ENCODE measurements around the gene NDUFAF4. TPM values are rescaled to one million over a fixed set of nuclear protein-coding genes. Genes with fewer than 3 reads are reported as not detected.

Gene NDUFAF4
- total and polyA plus RNA-seq, 10 of the 15 experiments (the other 5 are each of a cell fraction or from before 2014, with no cell fraction given): 26.9 to 188 (median 76.9) TPM

DNA sequence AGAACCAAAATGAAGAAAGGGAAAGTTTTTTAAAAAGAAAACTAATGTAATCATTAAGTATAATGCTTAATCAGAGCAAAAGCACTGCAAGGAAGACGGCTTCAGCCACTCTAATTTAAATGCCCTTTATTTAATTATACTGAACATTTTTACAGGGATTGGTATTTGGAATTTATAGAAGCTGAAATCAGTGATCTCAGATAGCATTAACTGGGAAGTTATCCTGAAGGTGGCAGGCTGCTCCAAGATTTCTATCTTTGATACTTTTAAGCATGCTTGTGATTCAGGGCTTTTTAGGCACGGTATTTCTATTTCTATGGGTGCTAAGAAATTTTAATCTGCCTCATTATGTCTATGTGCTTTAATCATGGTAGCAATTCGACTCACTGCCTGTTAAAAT, 1.3 kb upstream of the NDUFAF4 start:
- ChIA-PET POLR2A (no interaction called here), SMC1A (ENCODE audit: uncharacterized antibody, unreplicated experiment) (interaction anchor here (0.6 to 4.8 kb wide), 23 partner anchors 8 to 837 kb away, joined by 3 to 56 read pairs (median 4); partner anchors contain the start of gene KLHL32), RAD21 (ENCODE audit: unreplicated experiment) (interaction anchor here (0.9 to 3.3 kb wide), 18 partner anchors 14 to 376 kb away, joined by 3 to 43 read pairs (median 4); partner anchors contain the start of gene GPR63), CTCF (interaction anchor here (0.8 to 4.8 kb wide), 22 partner anchors 8 to 289 kb away, joined by 3 to 82 read pairs (median 6); no protein-coding TSS in a partner anchor)
- Histone ChIP-seq H3K27me3 (replicated peaks in 1 of 2; ENCODE audit: control insufficient read depth in 2 of 2, insufficient read depth in 2 of 2, low read length in 1 of 2) (no peaks in the 10 kb centered on the region), H3K36me3 (ENCODE audit: control insufficient read depth in 2 of 2, insufficient read depth in 2 of 2, low read length in 1 of 2) (peaks cover 0 to 3% of the 10 kb centered on the region in 2 experiments; a peak in 2 of 4 replicates), H3K4me1 (ENCODE audit: control insufficient read depth, insufficient read depth, low read length) (no peaks in the 10 kb centered on the region), H4K20me1 (ENCODE audit: control insufficient read depth, insufficient read depth) (no peaks in the 10 kb centered on the region), H3K4me2 (ENCODE audit: control insufficient read depth, insufficient read depth) (peak overlapping the region; percentile 89; the same call in 1 of the 2 replicates), H3K9ac (ENCODE audit: control insufficient read depth, insufficient read depth, low read length) (no peak overlapping the region; the same call in 1 of the 2 replicates), H3K4me3 (no peak overlapping the region), H3K79me2 (ENCODE audit: control insufficient read depth, insufficient read depth, low read length) (peaks cover 34% of the 10 kb centered on the region), H2AFZ (ENCODE audit: control insufficient read depth, low read depth, low read length) (peak overlapping the region; percentile 90; the same call in 1 of the 2 replicates), H3K9me3 (replicated peaks; ENCODE audit: control insufficient read depth, insufficient read depth, low read length) (no peaks in the 10 kb centered on the region), H3K27ac (ENCODE audit: control insufficient read depth, insufficient read depth) (no peak overlapping the region; the same call in 1 of the 2 replicates)
- in situ Hi-C loops (cut with MboI): loop anchor here (5.0 to 10.0 kb wide), 3 partner anchors 158 to 374 kb away; partner anchors contain the start of gene UFL1
- intact Hi-C loops (cut with micrococcal nuclease; ENCODE audit: unreplicated experiment): loop anchor here (1.0 to 5.0 kb wide), 5 partner anchors 155 to 1322 kb away; partner anchors contain the start of gene MANEA
- ATAC-seq: no peak
- no TSS peak for BruUV-seq (replicated peaks)
- 19% methylated on average over 3 of the region's 3 CpGs for WGBS (ENCODE audit: insufficient coverage, insufficient replicate concordance, low lambda C conversion rate, missing lambda C conversion rate)
- FAIRE-seq: no peak
- DNase-seq (ENCODE audit: low read depth, low spot score): no peak
- TF ChIP-seq, protein P1, sequence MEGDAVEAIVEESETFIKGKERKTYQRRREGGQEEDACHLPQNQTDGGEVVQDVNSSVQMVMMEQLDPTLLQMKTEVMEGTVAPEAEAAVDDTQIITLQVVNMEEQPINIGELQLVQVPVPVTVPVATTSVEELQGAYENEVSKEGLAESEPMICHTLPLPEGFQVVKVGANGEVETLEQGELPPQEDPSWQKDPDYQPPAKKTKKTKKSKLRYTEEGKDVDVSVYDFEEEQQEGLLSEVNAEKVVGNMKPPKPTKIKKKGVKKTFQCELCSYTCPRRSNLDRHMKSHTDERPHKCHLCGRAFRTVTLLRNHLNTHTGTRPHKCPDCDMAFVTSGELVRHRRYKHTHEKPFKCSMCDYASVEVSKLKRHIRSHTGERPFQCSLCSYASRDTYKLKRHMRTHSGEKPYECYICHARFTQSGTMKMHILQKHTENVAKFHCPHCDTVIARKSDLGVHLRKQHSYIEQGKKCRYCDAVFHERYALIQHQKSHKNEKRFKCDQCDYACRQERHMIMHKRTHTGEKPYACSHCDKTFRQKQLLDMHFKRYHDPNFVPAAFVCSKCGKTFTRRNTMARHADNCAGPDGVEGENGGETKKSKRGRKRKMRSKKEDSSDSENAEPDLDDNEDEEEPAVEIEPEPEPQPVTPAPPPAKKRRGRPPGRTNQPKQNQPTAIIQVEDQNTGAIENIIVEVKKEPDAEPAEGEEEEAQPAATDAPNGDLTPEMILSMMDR (IDR thresholded peaks at IDR 0.05 in 2 of 3, conservative IDR thresholded peaks at IDR 0.05 in 1 of 3; ENCODE audit: control insufficient read depth in 2 of 3, extremely low read depth in 1 of 3, insufficient read depth in 1 of 3, low read depth in 3 of 3, low read length in 3 of 3): peak; percentile 12 to 53 (median 39); a peak in 4 of 6 replicates
- no peak for TF ChIP-seq PAX8 (IDR thresholded peaks at IDR 0.05)
- TF ChIP-seq, protein P2, sequence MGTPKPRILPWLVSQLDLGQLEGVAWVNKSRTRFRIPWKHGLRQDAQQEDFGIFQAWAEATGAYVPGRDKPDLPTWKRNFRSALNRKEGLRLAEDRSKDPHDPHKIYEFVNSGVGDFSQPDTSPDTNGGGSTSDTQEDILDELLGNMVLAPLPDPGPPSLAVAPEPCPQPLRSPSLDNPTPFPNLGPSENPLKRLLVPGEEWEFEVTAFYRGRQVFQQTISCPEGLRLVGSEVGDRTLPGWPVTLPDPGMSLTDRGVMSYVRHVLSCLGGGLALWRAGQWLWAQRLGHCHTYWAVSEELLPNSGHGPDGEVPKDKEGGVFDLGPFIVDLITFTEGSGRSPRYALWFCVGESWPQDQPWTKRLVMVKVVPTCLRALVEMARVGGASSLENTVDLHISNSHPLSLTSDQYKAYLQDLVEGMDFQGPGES (IDR thresholded peaks at IDR 0.05): no peak
- peak; percentile 63 for TF ChIP-seq RAD21 (IDR thresholded peaks at IDR 0.05; ENCODE audit: insufficient read depth, low read depth, low read length)
- peak; percentile 53; the same call in 1 of the 2 replicates for TF ChIP-seq SMC3 (IDR thresholded peaks at IDR 0.05; ENCODE audit: borderline replicate concordance, low read length)
- TF ChIP-seq POLR2A (IDR thresholded peaks at IDR 0.05; ENCODE audit: low read depth, low read length): no peak
- TF ChIP-seq, protein P3, sequence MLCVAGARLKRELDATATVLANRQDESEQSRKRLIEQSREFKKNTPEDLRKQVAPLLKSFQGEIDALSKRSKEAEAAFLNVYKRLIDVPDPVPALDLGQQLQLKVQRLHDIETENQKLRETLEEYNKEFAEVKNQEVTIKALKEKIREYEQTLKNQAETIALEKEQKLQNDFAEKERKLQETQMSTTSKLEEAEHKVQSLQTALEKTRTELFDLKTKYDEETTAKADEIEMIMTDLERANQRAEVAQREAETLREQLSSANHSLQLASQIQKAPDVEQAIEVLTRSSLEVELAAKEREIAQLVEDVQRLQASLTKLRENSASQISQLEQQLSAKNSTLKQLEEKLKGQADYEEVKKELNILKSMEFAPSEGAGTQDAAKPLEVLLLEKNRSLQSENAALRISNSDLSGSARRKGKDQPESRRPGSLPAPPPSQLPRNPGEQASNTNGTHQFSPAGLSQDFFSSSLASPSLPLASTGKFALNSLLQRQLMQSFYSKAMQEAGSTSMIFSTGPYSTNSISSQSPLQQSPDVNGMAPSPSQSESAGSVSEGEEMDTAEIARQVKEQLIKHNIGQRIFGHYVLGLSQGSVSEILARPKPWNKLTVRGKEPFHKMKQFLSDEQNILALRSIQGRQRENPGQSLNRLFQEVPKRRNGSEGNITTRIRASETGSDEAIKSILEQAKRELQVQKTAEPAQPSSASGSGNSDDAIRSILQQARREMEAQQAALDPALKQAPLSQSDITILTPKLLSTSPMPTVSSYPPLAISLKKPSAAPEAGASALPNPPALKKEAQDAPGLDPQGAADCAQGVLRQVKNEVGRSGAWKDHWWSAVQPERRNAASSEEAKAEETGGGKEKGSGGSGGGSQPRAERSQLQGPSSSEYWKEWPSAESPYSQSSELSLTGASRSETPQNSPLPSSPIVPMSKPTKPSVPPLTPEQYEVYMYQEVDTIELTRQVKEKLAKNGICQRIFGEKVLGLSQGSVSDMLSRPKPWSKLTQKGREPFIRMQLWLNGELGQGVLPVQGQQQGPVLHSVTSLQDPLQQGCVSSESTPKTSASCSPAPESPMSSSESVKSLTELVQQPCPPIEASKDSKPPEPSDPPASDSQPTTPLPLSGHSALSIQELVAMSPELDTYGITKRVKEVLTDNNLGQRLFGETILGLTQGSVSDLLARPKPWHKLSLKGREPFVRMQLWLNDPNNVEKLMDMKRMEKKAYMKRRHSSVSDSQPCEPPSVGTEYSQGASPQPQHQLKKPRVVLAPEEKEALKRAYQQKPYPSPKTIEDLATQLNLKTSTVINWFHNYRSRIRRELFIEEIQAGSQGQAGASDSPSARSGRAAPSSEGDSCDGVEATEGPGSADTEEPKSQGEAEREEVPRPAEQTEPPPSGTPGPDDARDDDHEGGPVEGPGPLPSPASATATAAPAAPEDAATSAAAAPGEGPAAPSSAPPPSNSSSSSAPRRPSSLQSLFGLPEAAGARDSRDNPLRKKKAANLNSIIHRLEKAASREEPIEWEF (IDR thresholded peaks at IDR 0.05; ENCODE audit: insufficient replicate concordance, low read depth, low read length): no peak
- TF ChIP-seq ATF7 (IDR thresholded peaks at IDR 0.05; ENCODE audit: low read depth): no peak

All from GM12878 (cell line).